Upper lobe of left lung (tissue), 6 donors: ENCODE measurements around the gene KRTAP10-11. TPM values are rescaled to one million over a fixed set of nuclear protein-coding genes. Genes with fewer than 3 reads are reported as not detected.
"Not testable (repeated sequence)": the region's sequence is repeated elsewhere in the genome, so short reads cannot be mapped to it uniquely, and the experiment has no call there.

Experiments
- ATAC-seq, 2 donors: fragments of 200-7000 bp; cut with Tn5 transposase; one replicate each; pipeline ENCODE4 v1.9.1; 2022; ENCODE audit warnings: mild to moderate bottlenecking in 2 of 2, moderate library complexity in 2 of 2; ENCODE audit not compliant: low FRiP score in 2 of 2
- DNase-seq, 2 donors: peaks; one replicate each; pipeline ENCODE4 v3.0.0-alpha.2; 2019 to 2020
- H3K27ac ChIP-seq, 4 donors: fragments of 200-600 bp; sonication (generic); one replicate each; pipeline ENCODE4 v1.5.1; 2016 to 2019
- H3K27me3 ChIP-seq, 4 donors: fragments of 200-600 bp; sonication (generic); one replicate each; pipeline ENCODE4 v1.5.1; 2017 to 2019
- H3K36me3 ChIP-seq, 4 donors: fragments of 200-600 bp; sonication (generic); one replicate each; pipeline ENCODE4 v1.5.1; 2016 to 2019
- H3K4me1 ChIP-seq, 4 donors: fragments of 200-600 bp; sonication (generic); one replicate each; pipeline ENCODE4 v1.5.1; 2018 to 2019
- H3K4me3 ChIP-seq, 4 donors: fragments of 200-600 bp; sonication (generic); one replicate each; pipeline ENCODE4 v1.5.1; 2017 to 2019; ENCODE audit warnings: mild to moderate bottlenecking in 2 of 4, moderate library complexity in 1 of 4
- H3K9me3 ChIP-seq, 4 donors: fragments of 200-600 bp; sonication (generic); one replicate each; pipeline ENCODE4 v1.5.1; 2018 to 2019
- CTCF ChIP-seq, 6 experiments: fragments of 450-650 bp in 4 of 6; fragments of 200-600 bp in 2 of 6; sonication (generic) in 2 of 6; IDR thresholded peaks; one replicate each; pipeline ENCODE4 v1.5.1; 2016 to 2019; ENCODE audit warnings: antibody characterized with exemption in 6 of 6
- EP300 ChIP-seq, 4 donors: sonication (generic); formaldehyde crosslinking; IDR thresholded peaks; one replicate each; pipeline ENCODE4 v1.5.1; 2017; ENCODE audit warnings: antibody characterized with exemption in 4 of 4, control low read depth in 2 of 4
- POLR2A ChIP-seq, 4 donors: fragments of 450-650 bp; IDR thresholded peaks; one replicate each; pipeline ENCODE4 v1.5.1; 2016 to 2017; ENCODE audit warnings: antibody characterized with exemption in 4 of 4, mild to moderate bottlenecking in 2 of 4
- POLR2AphosphoS5 ChIP-seq, 2 donors: sonication (generic); formaldehyde crosslinking; IDR thresholded peaks; one replicate each; pipeline ENCODE4 v1.5.1; 2017; ENCODE audit warnings: antibody characterized with exemption in 2 of 2
- WGBS, 2 donors: methylation state at CpG; one replicate each; pipeline ENCODE4 v1.1.5; 2017 to 2018; 5-methylcytosine and 5-hydroxymethylcytosine counted together
- total RNA-seq, 6 donors: library from RNA; depleted of rRNA in 4 of 6; stranded (reverse); fragments of >200 nt in 4 of 6; gene quantifications; one replicate each; pipeline versions ENCODE4 v1.1.0 to v1.2.1, GENCODE V29; 2016 to 2021
- donor health status: DM: no; HTN: no; CAD: no; lungs with moderate emphysema.
- donor health status: DM: no; HTN: yes; CAD: no; lungs with severe emphysema.

KRTAP10-11 gene
- total RNA-seq, 6 donors from 2014 or later = not detected

DNA sequence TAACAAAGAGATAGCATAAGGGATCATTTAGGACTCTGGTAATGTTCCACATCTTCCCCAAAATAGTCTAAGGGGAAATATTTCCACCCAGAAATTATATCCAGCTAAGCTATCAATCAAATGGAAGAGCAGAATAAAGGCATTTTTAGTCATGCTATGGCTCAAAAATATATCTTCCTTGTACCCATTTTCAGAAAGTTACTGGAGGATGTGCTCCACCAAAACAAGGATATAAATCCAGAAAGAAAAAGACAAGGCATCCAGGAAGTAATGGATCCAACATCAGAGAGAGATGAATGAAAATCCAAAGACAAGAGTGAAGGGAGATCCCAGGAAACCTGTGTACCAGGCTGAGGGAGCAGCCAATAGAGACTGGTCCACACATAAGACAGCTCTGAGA is 37.0 kb upstream of the KRTAP10-11 start:
- peaks cover 0 to 3% (median 0%) of the 10 kb centered on the region in 4 donors for H3K27me3 ChIP-seq
- H3K9me3 ChIP-seq = peaks cover 0 to 30% (median 10%) of the 10 kb centered on the region in 4 donors
- H3K36me3 ChIP-seq = no peaks in the 10 kb centered on the region
- H3K4me1 ChIP-seq = no peaks in the 10 kb centered on the region
- DNase-seq (no peak), ATAC-seq (no peak)
- TF ChIP-seq EP300 (IDR thresholded peaks at IDR 0.05) (no peak), POLR2AphosphoS5 (IDR thresholded peaks at IDR 0.05) (no peak), CTCF (IDR thresholded peaks at IDR 0.05) (no peak), POLR2A (IDR thresholded peaks at IDR 0.05) (no peak)
- H3K27ac ChIP-seq = no peak overlapping the region
- no peak overlapping the region for H3K4me3 ChIP-seq

GRCh38 chr21:44610157-44610843 is 35.9 kb upstream of the KRTAP10-11 start:
- not testable (repeated sequence) for H3K4me3 ChIP-seq, H3K27ac ChIP-seq, DNase-seq, H3K27me3 ChIP-seq, H3K36me3 ChIP-seq, ATAC-seq, H3K4me1 ChIP-seq
- 94 to 96% methylated on average over 6 to 7 of the region's 7 CpGs for WGBS, 2 donors
- peaks cover 0 to 30% (median 10%) of the 10 kb centered on the region in 4 donors for H3K9me3 ChIP-seq

GRCh38 chr21:44611551-44611950 is 34.7 kb upstream of the KRTAP10-11 start:
- no peak for ATAC-seq
- Histone ChIP-seq H3K9me3 (peaks cover 0 to 30% (median 10%) of the 10 kb centered on the region in 4 donors), H3K27ac (no peak overlapping the region), H3K4me1 (no peaks in the 10 kb centered on the region), H3K4me3 (no peak overlapping the region), H3K27me3 (peaks cover 0 to 3% (median 0%) of the 10 kb centered on the region in 4 donors), H3K36me3 (no peaks in the 10 kb centered on the region)
- WGBS, 2 donors = 87 to 89% methylated on average over 4 of the region's 4 CpGs
- TF ChIP-seq POLR2AphosphoS5 (IDR thresholded peaks at IDR 0.05) (no peak), CTCF (IDR thresholded peaks at IDR 0.05) (no peak), EP300 (IDR thresholded peaks at IDR 0.05) (no peak), POLR2A (IDR thresholded peaks at IDR 0.05) (no peak)
- no peak for DNase-seq

DNA sequence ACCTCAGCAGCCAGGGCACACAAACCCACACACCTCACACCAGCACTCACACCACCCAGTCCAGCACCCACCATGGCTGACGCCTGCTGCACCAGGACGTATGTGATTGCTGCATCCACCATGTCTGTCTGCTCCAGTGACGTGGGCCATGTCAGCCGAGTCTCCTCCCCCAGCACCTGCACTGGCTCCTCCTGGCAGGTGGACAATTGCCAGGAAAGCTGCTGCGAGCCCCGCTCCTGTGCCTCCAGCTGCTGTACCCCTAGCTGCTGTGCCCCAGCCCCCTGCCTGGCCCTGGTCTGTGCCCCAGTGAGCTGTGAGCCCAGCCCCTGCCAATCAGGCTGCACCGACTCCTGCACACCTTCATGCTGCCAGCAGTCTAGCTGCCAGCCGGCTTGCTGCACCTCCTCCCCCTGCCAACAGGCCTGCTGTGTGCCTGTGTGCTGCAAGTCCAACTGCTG is 34.2 kb upstream of the KRTAP10-11 start, which contains the start of gene KRTAP10-8:
TSS of gene KRTAP10-8 (plus strand) at position 51 of the 458 bp plus-strand sequence. CDS start at position 73, 22 bp downstream.
- DNase-seq = peak in 1 of 2 donors; percentile 58
- Histone ChIP-seq H3K27ac (no peak within 1 kb of the TSS), H3K4me3 (no peak within 1 kb of the TSS), H3K9me3 (peaks cover 0 to 30% (median 10%) of the 10 kb centered on the region in 4 donors), H3K36me3 (no peaks in the 10 kb centered on the region), H3K27me3 (peaks cover 0 to 3% (median 0%) of the 10 kb centered on the region in 4 donors), H3K4me1 (no peaks in the 10 kb centered on the region)
- no peak for TF ChIP-seq CTCF (IDR thresholded peaks at IDR 0.05)
- TF ChIP-seq POLR2AphosphoS5 (IDR thresholded peaks at IDR 0.05) = no peak
- TF ChIP-seq EP300 (IDR thresholded peaks at IDR 0.05) = no peak
- TF ChIP-seq POLR2A (IDR thresholded peaks at IDR 0.05) = no peak
- 100% methylated on average over 3 of the region's 8 CpGs; no CpG with 5 or more reads in 1 of the 2 donors for WGBS, 2 donors
- no peak for ATAC-seq

DNA sequence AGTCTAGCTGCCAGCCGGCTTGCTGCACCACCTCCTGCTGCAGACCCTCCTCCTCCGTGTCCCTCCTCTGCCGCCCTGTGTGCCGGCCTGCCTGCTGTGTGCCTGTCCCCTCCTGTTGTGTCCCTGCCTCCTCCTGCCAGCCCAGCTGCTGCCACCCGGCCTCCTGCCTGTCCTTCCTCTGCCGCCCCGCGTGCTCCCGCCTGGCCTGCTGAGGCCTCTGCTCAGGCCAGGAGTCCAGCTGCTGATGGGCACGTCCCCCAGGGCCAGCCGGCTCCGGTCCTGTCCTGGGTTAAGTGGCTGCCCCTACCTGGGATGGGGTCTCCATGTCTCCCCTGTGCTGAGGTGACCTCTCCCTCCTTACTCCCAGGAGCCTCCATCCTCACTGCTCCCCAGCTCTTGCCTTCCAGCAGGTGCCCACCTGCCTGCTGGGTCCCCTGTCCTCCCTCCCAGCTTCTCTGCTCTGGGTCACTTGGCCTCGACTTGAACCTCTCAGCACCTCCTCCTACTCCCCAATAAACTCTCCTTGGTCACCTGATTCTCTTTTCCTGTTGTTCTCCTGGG is 33.5 kb upstream of the KRTAP10-11 start:
- 78 to 83% methylated on average over 12 to 13 of the region's 13 CpGs for WGBS, 2 donors
- H3K4me3 ChIP-seq = no peak overlapping the region
- H3K4me1 ChIP-seq = no peaks in the 10 kb centered on the region
- DNase-seq (peak in 1 of 2 donors; percentile 75), ATAC-seq (no peak)
- H3K9me3 ChIP-seq = peaks cover 0 to 30% (median 10%) of the 10 kb centered on the region in 4 donors
- no peak overlapping the region for H3K27ac ChIP-seq
- H3K27me3 ChIP-seq = peaks cover 0 to 3% (median 0%) of the 10 kb centered on the region in 4 donors
- no peaks in the 10 kb centered on the region for H3K36me3 ChIP-seq
- TF ChIP-seq POLR2AphosphoS5 (IDR thresholded peaks at IDR 0.05) = no peak
- TF ChIP-seq EP300 (IDR thresholded peaks at IDR 0.05) = no peak
- no peak for TF ChIP-seq CTCF (IDR thresholded peaks at IDR 0.05)
- no peak for TF ChIP-seq POLR2A (IDR thresholded peaks at IDR 0.05)
